ENCODE measurements around the gene STAT4. TPM values are rescaled to one million over a fixed set of nuclear protein-coding genes. Genes with fewer than 3 reads are reported as not detected.

Gene STAT4
- total RNA-seq, 4 donors from 2014 or later, result 3.1 to 9.1 TPM; not detected in 2

DNA sequence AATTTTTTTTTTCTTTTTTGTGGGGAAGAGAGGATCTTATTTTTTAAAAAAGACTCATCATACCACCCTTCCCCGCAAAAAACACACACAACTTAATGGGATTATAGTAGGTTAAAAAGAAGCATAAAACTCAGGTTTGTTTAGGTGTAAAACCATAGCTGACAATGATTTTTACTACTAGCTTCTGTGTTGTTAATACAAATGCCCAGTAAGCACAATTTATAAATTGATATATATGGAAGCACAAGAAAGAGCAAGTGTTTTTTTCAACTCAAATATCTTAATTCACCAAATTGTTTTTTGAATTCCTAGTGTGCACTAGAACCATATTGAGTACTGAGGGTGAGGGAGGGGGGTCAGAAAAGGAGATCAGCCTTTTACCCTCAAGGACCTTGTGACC, 7.0 kb downstream of the STAT4 start:
- H3K9me3 ChIP-seq, result no peaks in the 10 kb centered on the region
- no peak for DNase-seq
- H3K27ac ChIP-seq, result no peak overlapping the region
- in situ Hi-C loops (cut with MboI; ENCODE audit: low pct_ligation_motif_present in 1 of 4, low pct_unique_long_range_greater_than_20kb in 1 of 4, low sequenced_read_pairs in 3 of 4) (no loop called here), intact Hi-C loops (cut with DNase I; ENCODE audit: low total_unique reads) (no loop called here)
- H3K4me3 ChIP-seq, result no peak overlapping the region
- WGBS, 2 donors (ENCODE audit: low coverage in 1 of 2), result 98% methylated on average over 1 of the region's 1 CpG; no CpG with 5 or more reads in 1 of the 2 donors
- no peaks in the 10 kb centered on the region for H3K36me3 ChIP-seq
- TF ChIP-seq EP300 (IDR thresholded peaks at IDR 0.05; ENCODE audit: low read depth) (no peak), POLR2A (IDR thresholded peaks at IDR 0.05) (no peak), CTCF (IDR thresholded peaks at IDR 0.05) (no peak), POLR2AphosphoS5 (IDR thresholded peaks at IDR 0.05) (no peak)
- H3K27me3 ChIP-seq, result no peaks in the 10 kb centered on the region
- no peaks in the 10 kb centered on the region for H3K4me1 ChIP-seq

GRCh38 chr2:191128911-191129304, 21.9 kb downstream of the STAT4 start:
- Histone ChIP-seq H3K4me1 (no peaks in the 10 kb centered on the region), H3K9me3 (no peaks in the 10 kb centered on the region), H3K4me3 (no peak overlapping the region), H3K27me3 (no peaks in the 10 kb centered on the region), H3K36me3 (no peaks in the 10 kb centered on the region), H3K27ac (no peak overlapping the region)
- in situ Hi-C loops (cut with MboI; ENCODE audit: low pct_ligation_motif_present in 1 of 4, low pct_unique_long_range_greater_than_20kb in 1 of 4, low sequenced_read_pairs in 3 of 4), result no loop called here
- 40 to 66% methylated on average over 1 to 2 of the region's 2 CpGs for WGBS, 2 donors (ENCODE audit: low coverage in 1 of 2)
- no peak for DNase-seq
- TF ChIP-seq CTCF (IDR thresholded peaks at IDR 0.05), result no peak
- no peak for TF ChIP-seq POLR2A (IDR thresholded peaks at IDR 0.05)
- TF ChIP-seq POLR2AphosphoS5 (IDR thresholded peaks at IDR 0.05), result no peak
- no peak for TF ChIP-seq EP300 (IDR thresholded peaks at IDR 0.05; ENCODE audit: low read depth)
- intact Hi-C loops (cut with DNase I; ENCODE audit: low total_unique reads), result no loop called here

- intact Hi-C loops (cut with DNase I; ENCODE audit: low total_unique reads) (no loop called here), in situ Hi-C loops (cut with MboI; ENCODE audit: low pct_ligation_motif_present in 1 of 4, low pct_unique_long_range_greater_than_20kb in 1 of 4, low sequenced_read_pairs in 3 of 4) (no loop called here)
- no peak overlapping the region for H3K4me3 ChIP-seq
- H3K27ac ChIP-seq, result no peak overlapping the region
- 62 to 69% methylated on average over 7 to 8 of the region's 8 CpGs for WGBS, 2 donors (ENCODE audit: low coverage in 1 of 2)
- H3K36me3 ChIP-seq, result no peaks in the 10 kb centered on the region
- H3K27me3 ChIP-seq, result no peaks in the 10 kb centered on the region
- no peaks in the 10 kb centered on the region for H3K9me3 ChIP-seq
- TF ChIP-seq CTCF (IDR thresholded peaks at IDR 0.05) (no peak), EP300 (IDR thresholded peaks at IDR 0.05; ENCODE audit: low read depth) (no peak), POLR2AphosphoS5 (IDR thresholded peaks at IDR 0.05) (no peak), POLR2A (IDR thresholded peaks at IDR 0.05) (no peak)
- no peak for DNase-seq
- no peaks in the 10 kb centered on the region for H3K4me1 ChIP-seq
Observed at GRCh38 chr2:191128172-191128910, 22.5 kb downstream of the STAT4 start.

GRCh38 chr2:191127235-191127634, 23.6 kb downstream of the STAT4 start:
- Histone ChIP-seq H3K4me3 (no peak overlapping the region), H3K27ac (no peak overlapping the region), H3K4me1 (no peaks in the 10 kb centered on the region), H3K9me3 (no peaks in the 10 kb centered on the region), H3K36me3 (no peaks in the 10 kb centered on the region), H3K27me3 (no peaks in the 10 kb centered on the region)
- TF ChIP-seq EP300 (IDR thresholded peaks at IDR 0.05; ENCODE audit: low read depth), result no peak
- TF ChIP-seq POLR2AphosphoS5 (IDR thresholded peaks at IDR 0.05), result no peak
- TF ChIP-seq POLR2A (IDR thresholded peaks at IDR 0.05), result no peak
- no peak for TF ChIP-seq CTCF (IDR thresholded peaks at IDR 0.05)
- no peak for DNase-seq
- in situ Hi-C loops (cut with MboI; ENCODE audit: low pct_ligation_motif_present in 1 of 4, low pct_unique_long_range_greater_than_20kb in 1 of 4, low sequenced_read_pairs in 3 of 4), result no loop called here
- WGBS, 2 donors (ENCODE audit: low coverage in 1 of 2), result 84 to 94% methylated on average over 3 of the region's 3 CpGs
- intact Hi-C loops (cut with DNase I; ENCODE audit: low total_unique reads), result no loop called here

Data from transverse colon (tissue), 4 donors.